ENCODE data around the gene CTIF.
A peak's percentile ranks its signal among the peaks of the same experiment; 100 is the strongest.
"Not testable (repeated sequence)": the region's sequence is repeated elsewhere in the genome, so short reads cannot be mapped to it uniquely, and the experiment has no call there.

Gene CTIF

GRCh38 chr18:48538531-48539405 is at the start of gene CTIF:
Gene CTIF, plus strand, starts transcription at chr18:48539031. Its CDS starts 80,535 bp downstream, at chr18:48619566.
- DNase-seq: peak; percentile 98

GRCh38 chr18:48490641-48491293 is 48.1 kb upstream of the CTIF start:
- DNase-seq: peak; percentile 57

- DNase-seq: no peak
These were observed 46.0 kb upstream of the CTIF start for GRCh38 chr18:48492880-48493279.

- DNase-seq: peak; percentile 16
These were observed 45.2 kb upstream of the CTIF start for GRCh38 chr18:48493434-48494230.

GRCh38 chr18:48497863-48498262 is 41.0 kb upstream of the CTIF start:
- no peak for DNase-seq

- no peak for DNase-seq
These were observed 38.3 kb upstream of the CTIF start for GRCh38 chr18:48500517-48500916.

- DNase-seq: no peak
These were observed 35.9 kb upstream of the CTIF start for GRCh38 chr18:48502906-48503305.

- DNase-seq: no peak
These were observed 34.0 kb upstream of the CTIF start for GRCh38 chr18:48504819-48505218.

GRCh38 chr18:48506983-48507568 is 31.8 kb upstream of the CTIF start:
- not testable (repeated sequence) for DNase-seq

GRCh38 chr18:48512498-48512897 is 26.3 kb upstream of the CTIF start:
- not testable (repeated sequence) for DNase-seq

- no peak for DNase-seq
These were observed 24.0 kb upstream of the CTIF start for GRCh38 chr18:48514786-48515185.

- DNase-seq: no peak
These were observed 21.8 kb upstream of the CTIF start for GRCh38 chr18:48517048-48517447.

GRCh38 chr18:48519431-48520100 is 19.3 kb upstream of the CTIF start:
- DNase-seq: no peak

- no peak for DNase-seq
These were observed 17.1 kb upstream of the CTIF start for GRCh38 chr18:48521723-48522122.

- no peak for DNase-seq
These were observed 13.2 kb upstream of the CTIF start for GRCh38 chr18:48525671-48526070.

- no peak for DNase-seq
These were observed 11.4 kb upstream of the CTIF start for GRCh38 chr18:48527461-48527860.

- no peak for DNase-seq
These were observed 10.0 kb upstream of the CTIF start for GRCh38 chr18:48528861-48529260.

GRCh38 chr18:48529796-48530195 is 9.0 kb upstream of the CTIF start:
- peak; percentile 93 for DNase-seq

GRCh38 chr18:48530399-48531081 is 8.3 kb upstream of the CTIF start:
- no peak for DNase-seq

- DNase-seq: no peak
These were observed 7.8 kb upstream of the CTIF start for GRCh38 chr18:48531082-48531403.

- DNase-seq: no peak
These were observed 6.9 kb upstream of the CTIF start for GRCh38 chr18:48531908-48532307.
